GM18951 (cell line): Measurements from ENCODE around the gene DPH5.
"Not testable (repeated sequence)": the region's sequence is repeated elsewhere in the genome, so short reads cannot be mapped to it uniquely, and the experiment has no call there.

Experiments
- POLR2A ChIP-seq: IDR thresholded peaks from 4 replicates; pipeline ENCODE4 v1.6.1; 2011; ENCODE audit warnings: mild to moderate bottlenecking; ENCODE audit not compliant: insufficient read length, insufficient read depth; ENCODE audit errors: extremely low read depth
- in situ Hi-C: fragments of 300-500 bp; cut with MboI; formaldehyde crosslinking; loops from one replicate; pipeline ENCODE4 v1.12.0; 2022; ENCODE audit warnings: low sequenced_read_pairs, mixed read lengths, inconsistent platforms; ENCODE audit not compliant: unreplicated experiment

Gene DPH5

GRCh38 chr1:100952104-100952745 is 73.4 kb downstream of the DPH5 start:
- in situ Hi-C loops = no loop called here
- TF ChIP-seq POLR2A = no peak

- no peak for TF ChIP-seq POLR2A
- in situ Hi-C loops = no loop called here
Measured at GRCh38 chr1:100950781-100951180, 74.8 kb downstream of the DPH5 start.

GRCh38 chr1:100950337-100950736 is 75.2 kb downstream of the DPH5 start:
- no peak for TF ChIP-seq POLR2A

GRCh38 chr1:100949515-100950158 is 75.9 kb downstream of the DPH5 start:
- in situ Hi-C loops = not testable (repeated sequence)

More at GRCh38 chr1:100950337-100950736, 75.2 kb downstream of the DPH5 start:
- in situ Hi-C loops = no loop called here

- in situ Hi-C loops = not testable (repeated sequence)
Measured at GRCh38 chr1:100948721-100949405, 76.7 kb downstream of the DPH5 start.

- in situ Hi-C loops = not testable (repeated sequence)
Measured at GRCh38 chr1:100947816-100948215, 77.8 kb downstream of the DPH5 start.

GRCh38 chr1:100946064-100946463 is 79.5 kb downstream of the DPH5 start:
- in situ Hi-C loops = not testable (repeated sequence)

GRCh38 chr1:100943533-100943932 is 82.1 kb downstream of the DPH5 start:
- in situ Hi-C loops = no loop called here
- no peak for TF ChIP-seq POLR2A

GRCh38 chr1:100942304-100943046 is 83.1 kb downstream of the DPH5 start:
- in situ Hi-C loops = no loop called here
- no peak for TF ChIP-seq POLR2A

- no peak for TF ChIP-seq POLR2A
- in situ Hi-C loops = no loop called here
Measured at GRCh38 chr1:100941580-100942216, 83.9 kb downstream of the DPH5 start.

- TF ChIP-seq POLR2A = no peak
Measured at GRCh38 chr1:100941098-100941527, 84.5 kb downstream of the DPH5 start.

More at GRCh38 chr1:100941098-100941527, 84.5 kb downstream of the DPH5 start:
- in situ Hi-C loops = no loop called here
